Measurements from ENCODE around the gene SH3D19.

GRCh38 chr4:151231915-151232595 is 93.3 kb downstream of the SH3D19 start:
- no peak for TF ChIP-seq CTCF (IDR thresholded peaks at IDR 0.05)
- TF ChIP-seq FOSB (CRISPR knock-in tag; IDR thresholded peaks at IDR 0.05): no peak

Data from A549 (cell line).